Muscle layer of colon (tissue), 2 donors: Measurements from ENCODE around the gene HLTF.

Experiments
- H3K27ac ChIP-seq: one replicate; pipeline ENCODE4 v1.7.0; 2013; ENCODE audit warnings: low read depth, mild to moderate bottlenecking, low read length, moderate library complexity
- H3K27me3 ChIP-seq, 2 donors: one replicate each; pipeline ENCODE4 v1.7.0; 2013; ENCODE audit warnings: low read length in 2 of 2, mild to moderate bottlenecking in 2 of 2; ENCODE audit not compliant: insufficient read depth in 2 of 2, control insufficient read depth in 1 of 2
- H3K36me3 ChIP-seq: one replicate; pipeline ENCODE4 v1.7.0; 2013; ENCODE audit warnings: mild to moderate bottlenecking, low read length; ENCODE audit not compliant: insufficient read depth
- H3K4me1 ChIP-seq: one replicate; pipeline ENCODE4 v1.7.0; 2013; ENCODE audit warnings: mild to moderate bottlenecking, low read length; ENCODE audit not compliant: insufficient read depth
- H3K4me3 ChIP-seq, 2 donors: one replicate each; pipeline ENCODE4 v1.7.0; 2013; ENCODE audit warnings: low read length in 2 of 2, low read depth in 1 of 2, mild to moderate bottlenecking in 1 of 2, moderate library complexity in 1 of 2
- H3K9ac ChIP-seq: one replicate; pipeline ENCODE4 v1.7.0; 2013; ENCODE audit warnings: low read length
- H3K9me3 ChIP-seq: one replicate; pipeline ENCODE4 v1.7.0; 2013; ENCODE audit warnings: mild to moderate bottlenecking, low read length
- donor health status: abdominal sarcoma.
- donor health status: Adenocarcinoma of cecum.

HLTF gene

GRCh38 chr3:149086232-149086988 lies at the start of gene HLTF:
TSS of gene HLTF (minus strand) at chr3:149086533. CDS start at chr3:149086336, 197 bp downstream.
- Histone ChIP-seq H3K27ac (peak within 1 kb of the TSS; percentile 81), H3K36me3 (no peaks in the 10 kb centered on the region), H3K9me3 (no peaks in the 10 kb centered on the region), H3K9ac (peak within 1 kb of the TSS; percentile 23), H3K27me3 (no peaks in the 10 kb centered on the region), H3K4me1 (peaks cover 11% of the 10 kb centered on the region), H3K4me3 (peak within 1 kb of the TSS; percentile 79 to 94)

GRCh38 chr3:149134575-149134974 lies 48.2 kb upstream of the HLTF start:
- Histone ChIP-seq H3K4me1 (peaks cover 26% of the 10 kb centered on the region), H3K9me3 (no peaks in the 10 kb centered on the region), H3K27ac (no peak overlapping the region), H3K36me3 (no peaks in the 10 kb centered on the region), H3K27me3 (no peaks in the 10 kb centered on the region), H3K9ac (no peak overlapping the region), H3K4me3 (no peak overlapping the region)

GRCh38 chr3:149131589-149131988 lies 45.3 kb upstream of the HLTF start:
- Histone ChIP-seq H3K4me3 (no peak overlapping the region), H3K27me3 (no peaks in the 10 kb centered on the region), H3K9ac (no peak overlapping the region), H3K4me1 (peaks cover 36% of the 10 kb centered on the region), H3K9me3 (no peaks in the 10 kb centered on the region), H3K27ac (no peak overlapping the region), H3K36me3 (no peaks in the 10 kb centered on the region)

- peak within 1 kb of the TSS; percentile 95 for H3K27ac ChIP-seq
- H3K9me3 ChIP-seq, result no peaks in the 10 kb centered on the region
- H3K9ac ChIP-seq, result peak within 1 kb of the TSS; percentile 58
- no peaks in the 10 kb centered on the region for H3K36me3 ChIP-seq
- peaks cover 31% of the 10 kb centered on the region for H3K4me1 ChIP-seq
- H3K27me3 ChIP-seq, result no peaks in the 10 kb centered on the region
- peak within 1 kb of the TSS; percentile 90 to 96 for H3K4me3 ChIP-seq
Observed at GRCh38 chr3:149129326-149130205, 43.2 kb upstream of the HLTF start, which contains the start of gene HPS3. TSS of gene HPS3 (plus strand) at chr3:149129638. CDS start at chr3:149129724, 86 bp downstream.

- H3K27ac ChIP-seq, result peak overlapping the region; percentile 95
Observed at GRCh38 chr3:149128821-149129220, 42.5 kb upstream of the HLTF start.

GRCh38 chr3:149122721-149123578 lies 36.6 kb upstream of the HLTF start:
- no peak overlapping the region for H3K9ac ChIP-seq
- H3K4me1 ChIP-seq, result peaks cover 7% of the 10 kb centered on the region
- no peak overlapping the region for H3K4me3 ChIP-seq
- no peaks in the 10 kb centered on the region for H3K36me3 ChIP-seq
- H3K27ac ChIP-seq, result no peak overlapping the region
- no peaks in the 10 kb centered on the region for H3K9me3 ChIP-seq
- H3K27me3 ChIP-seq, result no peaks in the 10 kb centered on the region

More at GRCh38 chr3:149128821-149129220, 42.5 kb upstream of the HLTF start:
- H3K27me3 ChIP-seq, result no peaks in the 10 kb centered on the region
- H3K9me3 ChIP-seq, result no peaks in the 10 kb centered on the region
- H3K9ac ChIP-seq, result peak overlapping the region; percentile 58
- peak overlapping the region; percentile 90 to 96 for H3K4me3 ChIP-seq
- no peaks in the 10 kb centered on the region for H3K36me3 ChIP-seq
- peaks cover 28% of the 10 kb centered on the region for H3K4me1 ChIP-seq

GRCh38 chr3:149120051-149120972 lies 34.0 kb upstream of the HLTF start:
- H3K4me1 ChIP-seq, result peaks cover 6% of the 10 kb centered on the region
- H3K9ac ChIP-seq, result no peak overlapping the region
- H3K4me3 ChIP-seq, result no peak overlapping the region
- no peaks in the 10 kb centered on the region for H3K36me3 ChIP-seq
- no peaks in the 10 kb centered on the region for H3K9me3 ChIP-seq
- no peak overlapping the region for H3K27ac ChIP-seq
- no peaks in the 10 kb centered on the region for H3K27me3 ChIP-seq

- no peaks in the 10 kb centered on the region for H3K36me3 ChIP-seq
- no peak overlapping the region for H3K9ac ChIP-seq
- no peak overlapping the region for H3K4me3 ChIP-seq
- H3K4me1 ChIP-seq, result peaks cover 14% of the 10 kb centered on the region
- no peaks in the 10 kb centered on the region for H3K9me3 ChIP-seq
- no peaks in the 10 kb centered on the region for H3K27me3 ChIP-seq
- no peak overlapping the region for H3K27ac ChIP-seq
Observed at GRCh38 chr3:149119466-149119865, 33.1 kb upstream of the HLTF start.

GRCh38 chr3:149118724-149119123 lies 32.4 kb upstream of the HLTF start:
- Histone ChIP-seq H3K9ac (no peak overlapping the region), H3K36me3 (no peaks in the 10 kb centered on the region), H3K27me3 (no peaks in the 10 kb centered on the region), H3K9me3 (no peaks in the 10 kb centered on the region), H3K4me3 (no peak overlapping the region), H3K27ac (no peak overlapping the region), H3K4me1 (peaks cover 16% of the 10 kb centered on the region)

- Histone ChIP-seq H3K4me1 (peaks cover 11% of the 10 kb centered on the region), H3K36me3 (no peaks in the 10 kb centered on the region), H3K9me3 (no peaks in the 10 kb centered on the region), H3K4me3 (no peak overlapping the region), H3K9ac (no peak overlapping the region), H3K27me3 (no peaks in the 10 kb centered on the region), H3K27ac (no peak overlapping the region)
Observed at GRCh38 chr3:149115114-149115513, 28.8 kb upstream of the HLTF start.
